Mammary epithelial cell (primary cell): ENCODE data around the gene E2F1.

Experiments
- EZH2 ChIP-seq: IDR thresholded peaks from 2 replicates; pipeline ENCODE4 v1.6.1; 2012; ENCODE audit warnings: low read length, inconsistent platforms, borderline replicate concordance
- TF ChIP-seq, protein P1 (sequence below), 2 donors: IDR thresholded peaks in 1 of 2; conservative IDR thresholded peaks in 1 of 2; 2 replicates each; pipeline ENCODE4 v1.5.1; 2011 to 2012; ENCODE audit warnings: inconsistent platforms in 2 of 2, low read length in 2 of 2, mild to moderate bottlenecking in 2 of 2, control low read depth in 1 of 2, low read depth in 1 of 2; ENCODE audit not compliant: insufficient read depth in 1 of 2; ENCODE audit errors: extremely low read depth in 1 of 2

DNA sequence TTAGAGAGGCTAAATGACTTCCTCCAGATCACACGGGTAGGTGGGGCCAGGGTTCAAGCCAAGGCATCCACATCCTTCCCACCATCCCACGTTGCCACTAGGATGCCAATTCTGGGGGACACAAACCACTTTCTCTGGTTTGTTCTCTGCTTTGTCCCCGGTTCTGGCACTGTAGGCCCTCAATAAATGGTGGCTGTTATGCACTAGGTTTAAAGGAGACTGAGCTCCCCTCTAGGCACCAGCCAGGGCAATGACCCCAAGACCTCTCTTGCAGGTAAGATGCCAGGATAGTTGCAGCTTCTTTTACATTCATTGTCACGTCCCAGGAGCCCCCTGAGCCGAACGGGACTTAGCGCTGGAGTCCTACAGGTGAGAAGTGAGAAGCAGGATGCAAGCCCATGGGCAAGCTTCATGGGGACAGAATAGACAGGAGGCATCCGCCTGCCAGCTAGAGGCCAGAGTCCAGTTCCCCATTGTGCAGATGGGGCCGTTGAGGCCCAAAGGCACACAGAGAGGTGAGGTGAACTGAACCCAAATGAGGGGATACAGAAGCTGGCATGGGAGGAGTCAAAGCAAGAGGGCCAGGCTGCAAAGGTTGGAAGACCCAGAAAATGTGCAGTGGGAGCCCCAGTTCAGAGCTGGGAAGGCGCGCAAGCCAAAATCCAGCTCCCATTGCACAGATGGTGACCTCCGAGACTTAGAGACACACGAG is 33.2 kb upstream of the E2F1 start:
- TF ChIP-seq, protein P1, sequence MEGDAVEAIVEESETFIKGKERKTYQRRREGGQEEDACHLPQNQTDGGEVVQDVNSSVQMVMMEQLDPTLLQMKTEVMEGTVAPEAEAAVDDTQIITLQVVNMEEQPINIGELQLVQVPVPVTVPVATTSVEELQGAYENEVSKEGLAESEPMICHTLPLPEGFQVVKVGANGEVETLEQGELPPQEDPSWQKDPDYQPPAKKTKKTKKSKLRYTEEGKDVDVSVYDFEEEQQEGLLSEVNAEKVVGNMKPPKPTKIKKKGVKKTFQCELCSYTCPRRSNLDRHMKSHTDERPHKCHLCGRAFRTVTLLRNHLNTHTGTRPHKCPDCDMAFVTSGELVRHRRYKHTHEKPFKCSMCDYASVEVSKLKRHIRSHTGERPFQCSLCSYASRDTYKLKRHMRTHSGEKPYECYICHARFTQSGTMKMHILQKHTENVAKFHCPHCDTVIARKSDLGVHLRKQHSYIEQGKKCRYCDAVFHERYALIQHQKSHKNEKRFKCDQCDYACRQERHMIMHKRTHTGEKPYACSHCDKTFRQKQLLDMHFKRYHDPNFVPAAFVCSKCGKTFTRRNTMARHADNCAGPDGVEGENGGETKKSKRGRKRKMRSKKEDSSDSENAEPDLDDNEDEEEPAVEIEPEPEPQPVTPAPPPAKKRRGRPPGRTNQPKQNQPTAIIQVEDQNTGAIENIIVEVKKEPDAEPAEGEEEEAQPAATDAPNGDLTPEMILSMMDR (conservative IDR thresholded peaks at IDR 0.05 in 1 of 2, IDR thresholded peaks at IDR 0.05 in 1 of 2; ENCODE audit: extremely low read depth in 1 of 2, insufficient read depth in 1 of 2, low read depth in 1 of 2, low read length in 2 of 2) = no peak
- TF ChIP-seq EZH2 = no peak
